SK-N-SH treated with all-trans-retinoic acid at 6 μM for 48 hours (cell line): Measurements from ENCODE around the gene AVPI1.

ENCODE experiments used
- ATAC-seq: fragments of 200-7000 bp; cut with Tn5 transposase; 3 replicates; pipeline ENCODE4 v1.9.1; 2020; ENCODE audit warnings: mild to moderate bottlenecking, moderate library complexity
- ARNTL ChIP-seq: fragments of 450-650 bp; formaldehyde crosslinking; IDR thresholded peaks from 2 replicates; pipeline ENCODE4 v1.5.0; 2020; ENCODE audit warnings: low read depth, mild to moderate bottlenecking, moderate library complexity, borderline replicate concordance
- BACH2 ChIP-seq: fragments of 250-450 bp; sonication (Bioruptor Pico); IDR thresholded peaks from 2 replicates; pipeline ENCODE4 v1.9.0; 2021; ENCODE audit warnings: mild to moderate bottlenecking, borderline replicate concordance
- CREB5 ChIP-seq: fragments of 250-450 bp; sonication (Bioruptor Pico); IDR thresholded peaks from 2 replicates; pipeline ENCODE4 v1.5.1; 2020; ENCODE audit warnings: low read depth, mild to moderate bottlenecking, moderate library complexity
- CSDC2 ChIP-seq: fragments of 250-450 bp; sonication (Bioruptor Pico); IDR thresholded peaks from 2 replicates; pipeline ENCODE4 v1.5.0; 2020; ENCODE audit warnings: mild to moderate bottlenecking, moderate library complexity
- CSRNP3 ChIP-seq: fragments of 250-450 bp; sonication (Bioruptor Pico); IDR thresholded peaks from 2 replicates; pipeline ENCODE4 v1.5.1; 2021; ENCODE audit warnings: mild to moderate bottlenecking, moderate library complexity
- ESRRG ChIP-seq: fragments of 250-450 bp; sonication (Bioruptor Pico); IDR thresholded peaks from 2 replicates; pipeline ENCODE4 v1.6.1; 2021; ENCODE audit warnings: mild to moderate bottlenecking
- GLIS3 ChIP-seq: fragments of 250-450 bp; sonication (Bioruptor Pico); IDR thresholded peaks from 2 replicates; pipeline ENCODE4 v1.5.0; 2020; ENCODE audit warnings: mild to moderate bottlenecking, moderate library complexity
- ISL1 ChIP-seq: fragments of 250-450 bp; sonication (Bioruptor Pico); IDR thresholded peaks from 2 replicates; pipeline ENCODE4 v2.1.2; 2022; ENCODE audit warnings: mild to moderate bottlenecking, moderate library complexity
- OSR1 ChIP-seq: fragments of 250-450 bp; sonication (Bioruptor Pico); IDR thresholded peaks from 2 replicates; pipeline ENCODE4 v1.8.0; 2022; ENCODE audit warnings: moderate library complexity, mild to moderate bottlenecking, inconsistent platforms
- PATZ1 ChIP-seq: fragments of 250-450 bp; sonication (Bioruptor Pico); IDR thresholded peaks from 2 replicates; pipeline ENCODE4 v1.8.0; 2020; ENCODE audit warnings: mild to moderate bottlenecking, moderate library complexity, borderline replicate concordance
- RARB ChIP-seq: fragments of 250-450 bp; sonication (Bioruptor Pico); IDR thresholded peaks from 2 replicates; pipeline ENCODE4 v1.8.0; 2021; ENCODE audit warnings: mild to moderate bottlenecking, moderate library complexity
- SNAI2 ChIP-seq: fragments of 250-450 bp; sonication (Bioruptor Pico); IDR thresholded peaks from 2 replicates; pipeline ENCODE4 v1.5.0; 2020; ENCODE audit warnings: mild to moderate bottlenecking, moderate library complexity
- TCF4 ChIP-seq: fragments of 250-450 bp; sonication (Bioruptor Pico); IDR thresholded peaks from 2 replicates; pipeline ENCODE4 v1.8.0; 2021; ENCODE audit warnings: mild to moderate bottlenecking, moderate library complexity, borderline replicate concordance
- ZC3H10 ChIP-seq: fragments of 250-450 bp; sonication (Bioruptor Pico); IDR thresholded peaks from 2 replicates; pipeline ENCODE4 v1.5.1; 2021; ENCODE audit warnings: mild to moderate bottlenecking, moderate library complexity
- ZFP3 ChIP-seq: fragments of 250-450 bp; sonication (Bioruptor Pico); IDR thresholded peaks from 2 replicates; pipeline ENCODE4 v1.5.0; 2020; ENCODE audit warnings: mild to moderate bottlenecking, moderate library complexity
- ZFP30 ChIP-seq: fragments of 450-650 bp; formaldehyde crosslinking; IDR thresholded peaks from 2 replicates; pipeline ENCODE4 v1.5.0; 2022; ENCODE audit warnings: mild to moderate bottlenecking, moderate library complexity
- ZNF70 ChIP-seq: fragments of 450-650 bp; formaldehyde crosslinking; IDR thresholded peaks from 2 replicates; pipeline ENCODE4 v1.5.0; 2020; ENCODE audit warnings: mild to moderate bottlenecking, moderate library complexity
- ZNF8 ChIP-seq: fragments of 450-650 bp; formaldehyde crosslinking; IDR thresholded peaks from 2 replicates; pipeline ENCODE4 v1.5.0; 2020; ENCODE audit warnings: mild to moderate bottlenecking, moderate library complexity

Gene AVPI1, protein sequence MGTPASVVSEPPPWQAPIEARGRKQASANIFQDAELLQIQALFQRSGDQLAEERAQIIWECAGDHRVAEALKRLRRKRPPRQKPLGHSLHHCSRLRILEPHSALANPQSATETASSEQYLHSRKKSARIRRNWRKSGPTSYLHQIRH

GRCh38 chr10:97686962-97687784 is at the start of gene AVPI1:
TSS of gene AVPI1 (minus strand) at chr10:97687241. CDS start at chr10:97679905, 7,336 bp downstream.
- peak; percentile 91 for ATAC-seq
- TF ChIP-seq CSDC2 (peak; percentile 86; the same call in 1 of the 2 replicates), ZFP30 (CRISPR knock-in tag) (no peak), RARB (CRISPR knock-in tag) (no peak), PATZ1 (peak; percentile 60; the same call in 1 of the 2 replicates), ESRRG (CRISPR knock-in tag) (no peak), ARNTL (CRISPR knock-in tag) (peak; percentile 90; the same call in 1 of the 2 replicates), CREB5 (CRISPR knock-in tag) (no peak), ZNF8 (CRISPR knock-in tag) (no peak), ZFP3 (CRISPR knock-in tag) (peak; percentile 70; the same call in 1 of the 2 replicates), SNAI2 (no peak), GLIS3 (CRISPR knock-in tag) (no peak), TCF4 (CRISPR knock-in tag) (no peak)

DNA sequence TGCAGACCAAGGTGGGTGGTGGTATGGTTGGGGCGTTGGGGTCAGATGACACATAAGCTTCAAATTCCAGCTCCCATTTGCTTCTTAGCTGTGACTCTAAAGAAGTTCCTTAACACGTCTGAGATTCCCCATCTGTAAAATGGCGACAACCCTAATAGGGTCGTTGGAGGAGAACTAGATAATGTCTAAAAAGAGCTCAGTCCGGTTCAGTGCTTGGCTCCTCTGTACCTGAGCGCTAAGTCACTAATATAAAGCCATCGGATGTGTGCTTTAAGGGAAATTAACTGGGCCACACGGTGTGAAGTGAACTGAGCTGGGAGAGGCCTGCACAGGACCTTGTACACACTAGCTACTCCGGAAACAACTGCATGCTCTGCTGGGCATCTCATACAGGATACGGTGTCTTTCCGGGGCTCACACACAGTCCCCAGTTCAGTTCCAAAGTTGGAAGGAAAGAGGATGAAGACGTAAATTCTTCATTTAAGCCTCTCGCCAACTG is 49.4 kb upstream of the AVPI1 start:
- no peak for TF ChIP-seq CREB5 (CRISPR knock-in tag)
- TF ChIP-seq ZC3H10 (CRISPR knock-in tag): no peak

GRCh38 chr10:97734021-97734420 is 47.0 kb upstream of the AVPI1 start:
- TF ChIP-seq RARB (CRISPR knock-in tag) (no peak), GLIS3 (CRISPR knock-in tag) (no peak), ISL1 (no peak), TCF4 (CRISPR knock-in tag) (no peak), CSRNP3 (CRISPR knock-in tag) (no peak), ZFP3 (CRISPR knock-in tag) (no peak), PATZ1 (no peak), ARNTL (CRISPR knock-in tag) (no peak), ZC3H10 (CRISPR knock-in tag) (no peak), CSDC2 (no peak)
- no peak for ATAC-seq

More for the DNA sequence above, 49.4 kb upstream of the AVPI1 start:
- peak; percentile 24 for ATAC-seq

DNA sequence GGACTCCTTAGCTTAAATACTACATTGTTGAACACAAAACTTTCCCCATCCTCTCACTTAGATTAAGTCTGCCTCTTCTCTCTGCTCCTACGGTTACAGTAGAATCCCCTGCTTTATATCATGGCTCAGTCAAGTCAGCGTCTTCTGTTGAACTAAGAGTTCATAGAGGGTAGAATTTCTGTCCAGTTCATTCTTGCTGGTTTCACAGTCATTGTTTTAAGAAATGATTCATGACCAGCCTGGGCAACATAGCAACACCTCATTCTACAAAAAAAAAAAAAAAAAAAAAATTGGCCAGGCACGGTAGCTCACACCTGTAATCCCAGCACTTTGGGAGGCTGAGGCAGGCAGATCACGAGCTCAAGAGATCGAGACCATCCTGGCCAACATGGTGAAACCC is 46.2 kb upstream of the AVPI1 start:
- no peak for ATAC-seq
- no peak for TF ChIP-seq ZC3H10 (CRISPR knock-in tag)
- no peak for TF ChIP-seq CSRNP3 (CRISPR knock-in tag)
- TF ChIP-seq ESRRG (CRISPR knock-in tag): no peak
- no peak for TF ChIP-seq OSR1
- no peak for TF ChIP-seq ZFP3 (CRISPR knock-in tag)
- TF ChIP-seq BACH2 (CRISPR knock-in tag): no peak
- no peak for TF ChIP-seq ARNTL (CRISPR knock-in tag)
- TF ChIP-seq ZNF70: no peak
- no peak for TF ChIP-seq ZFP30 (CRISPR knock-in tag)
- TF ChIP-seq PATZ1: no peak
- no peak for TF ChIP-seq SNAI2
- no peak for TF ChIP-seq RARB (CRISPR knock-in tag)
- no peak for TF ChIP-seq GLIS3 (CRISPR knock-in tag)
